ENCODE data around the gene CRY1. TPM values are rescaled to one million over a fixed set of nuclear protein-coding genes. Genes with fewer than 3 reads are reported as not detected.

CRY1 gene
- total RNA-seq, 1 donor from 2014 or later: 26.8 TPM

DNA sequence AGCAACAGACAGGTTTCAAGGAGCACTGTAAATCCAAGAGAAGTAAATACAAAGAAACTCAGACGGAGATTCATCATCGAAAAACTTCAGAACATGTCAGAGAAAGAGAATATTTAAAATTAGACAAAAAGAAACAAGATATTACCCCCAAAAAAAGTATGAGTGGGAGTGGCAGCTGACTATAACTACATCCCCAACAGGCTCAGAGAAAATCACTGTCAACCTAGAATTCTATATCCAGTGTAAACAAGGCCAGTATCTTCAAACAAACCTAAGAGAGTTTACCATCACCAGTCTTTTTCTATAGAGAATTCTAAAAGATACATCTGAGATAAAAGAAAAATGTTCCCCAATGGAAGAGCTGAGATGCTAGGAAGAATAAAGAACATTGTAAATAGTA is 39.6 kb downstream of the CRY1 start:
- no peak overlapping the region for H3K4me3 ChIP-seq (ENCODE audit: low read depth, low read length)
- TF ChIP-seq, protein P1, sequence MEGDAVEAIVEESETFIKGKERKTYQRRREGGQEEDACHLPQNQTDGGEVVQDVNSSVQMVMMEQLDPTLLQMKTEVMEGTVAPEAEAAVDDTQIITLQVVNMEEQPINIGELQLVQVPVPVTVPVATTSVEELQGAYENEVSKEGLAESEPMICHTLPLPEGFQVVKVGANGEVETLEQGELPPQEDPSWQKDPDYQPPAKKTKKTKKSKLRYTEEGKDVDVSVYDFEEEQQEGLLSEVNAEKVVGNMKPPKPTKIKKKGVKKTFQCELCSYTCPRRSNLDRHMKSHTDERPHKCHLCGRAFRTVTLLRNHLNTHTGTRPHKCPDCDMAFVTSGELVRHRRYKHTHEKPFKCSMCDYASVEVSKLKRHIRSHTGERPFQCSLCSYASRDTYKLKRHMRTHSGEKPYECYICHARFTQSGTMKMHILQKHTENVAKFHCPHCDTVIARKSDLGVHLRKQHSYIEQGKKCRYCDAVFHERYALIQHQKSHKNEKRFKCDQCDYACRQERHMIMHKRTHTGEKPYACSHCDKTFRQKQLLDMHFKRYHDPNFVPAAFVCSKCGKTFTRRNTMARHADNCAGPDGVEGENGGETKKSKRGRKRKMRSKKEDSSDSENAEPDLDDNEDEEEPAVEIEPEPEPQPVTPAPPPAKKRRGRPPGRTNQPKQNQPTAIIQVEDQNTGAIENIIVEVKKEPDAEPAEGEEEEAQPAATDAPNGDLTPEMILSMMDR (conservative IDR thresholded peaks at IDR 0.05; ENCODE audit: low read depth, low read length): no peak

DNA sequence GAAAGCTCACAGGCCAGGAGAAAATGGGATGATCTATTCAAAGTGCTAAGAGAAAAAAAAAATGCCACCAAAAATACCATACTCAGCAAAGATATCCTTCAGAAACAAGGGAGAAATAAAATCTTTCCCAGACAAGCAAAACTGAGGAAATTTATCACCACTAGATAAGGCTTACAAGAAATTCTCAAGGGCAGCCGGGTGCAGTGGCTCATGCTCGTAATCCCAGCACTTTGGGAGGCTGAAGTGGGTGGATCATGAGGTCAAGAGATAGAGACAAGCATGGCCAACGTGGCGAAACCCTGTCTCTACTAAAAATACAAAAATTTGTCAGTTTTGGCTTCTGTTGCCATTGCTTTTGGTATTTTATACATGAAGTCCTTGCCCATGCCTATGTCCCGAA is 48.2 kb downstream of the CRY1 start:
- no peak overlapping the region for H3K4me3 ChIP-seq (ENCODE audit: low read depth, low read length)
- TF ChIP-seq, protein P1 (conservative IDR thresholded peaks at IDR 0.05; ENCODE audit: low read depth, low read length): no peak
- no peak for DNase-seq (ENCODE audit: low read depth)

More for the DNA sequence above, 39.6 kb downstream of the CRY1 start:
- DNase-seq (ENCODE audit: low read depth): no peak

DNA sequence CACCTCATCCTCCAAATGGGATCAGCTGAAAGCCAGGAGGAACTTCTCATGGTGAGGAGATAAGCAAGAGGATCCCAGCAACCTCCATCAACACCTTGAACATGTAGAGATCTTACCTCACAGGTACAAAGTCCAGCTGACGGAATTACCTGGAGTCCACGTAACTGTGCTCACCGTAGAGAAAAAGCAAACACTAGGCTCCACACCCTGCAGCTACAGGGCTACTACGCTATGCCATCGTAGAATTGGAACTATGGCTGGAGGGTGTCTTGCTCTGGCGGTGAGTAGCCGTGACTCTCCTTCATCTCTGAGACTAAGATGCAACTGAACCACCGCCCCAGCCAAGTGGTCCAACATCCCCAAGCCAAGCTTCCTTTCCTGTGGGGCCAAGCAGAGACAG is 50.5 kb downstream of the CRY1 start:
- no peak overlapping the region for H3K4me3 ChIP-seq (ENCODE audit: low read depth, low read length)
- TF ChIP-seq, protein P1 (conservative IDR thresholded peaks at IDR 0.05; ENCODE audit: low read depth, low read length): no peak
- no peak for DNase-seq (ENCODE audit: low read depth)

DNA sequence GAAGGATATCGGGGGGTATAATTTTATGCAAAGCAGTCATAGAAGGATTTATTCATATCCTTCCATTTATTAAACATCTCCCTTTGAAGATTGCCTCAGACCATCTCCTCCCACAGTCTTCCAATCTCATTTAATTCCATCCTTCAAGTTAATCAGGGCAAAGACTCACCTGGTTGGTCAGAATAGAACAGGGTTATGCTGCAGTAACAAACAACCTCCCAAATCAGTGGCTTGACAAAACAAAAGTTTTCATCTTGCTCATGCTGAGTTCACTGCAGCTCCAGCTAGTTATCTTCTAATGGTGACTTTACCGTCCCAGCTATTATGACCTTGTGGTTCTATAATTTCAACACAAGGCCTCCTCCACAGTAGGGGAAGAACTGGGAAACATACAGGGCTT is 57.6 kb downstream of the CRY1 start:
- no peak overlapping the region for H3K4me3 ChIP-seq (ENCODE audit: low read depth, low read length)
- no peak for DNase-seq (ENCODE audit: low read depth)
- TF ChIP-seq, protein P1 (conservative IDR thresholded peaks at IDR 0.05; ENCODE audit: low read depth, low read length): no peak

DNA sequence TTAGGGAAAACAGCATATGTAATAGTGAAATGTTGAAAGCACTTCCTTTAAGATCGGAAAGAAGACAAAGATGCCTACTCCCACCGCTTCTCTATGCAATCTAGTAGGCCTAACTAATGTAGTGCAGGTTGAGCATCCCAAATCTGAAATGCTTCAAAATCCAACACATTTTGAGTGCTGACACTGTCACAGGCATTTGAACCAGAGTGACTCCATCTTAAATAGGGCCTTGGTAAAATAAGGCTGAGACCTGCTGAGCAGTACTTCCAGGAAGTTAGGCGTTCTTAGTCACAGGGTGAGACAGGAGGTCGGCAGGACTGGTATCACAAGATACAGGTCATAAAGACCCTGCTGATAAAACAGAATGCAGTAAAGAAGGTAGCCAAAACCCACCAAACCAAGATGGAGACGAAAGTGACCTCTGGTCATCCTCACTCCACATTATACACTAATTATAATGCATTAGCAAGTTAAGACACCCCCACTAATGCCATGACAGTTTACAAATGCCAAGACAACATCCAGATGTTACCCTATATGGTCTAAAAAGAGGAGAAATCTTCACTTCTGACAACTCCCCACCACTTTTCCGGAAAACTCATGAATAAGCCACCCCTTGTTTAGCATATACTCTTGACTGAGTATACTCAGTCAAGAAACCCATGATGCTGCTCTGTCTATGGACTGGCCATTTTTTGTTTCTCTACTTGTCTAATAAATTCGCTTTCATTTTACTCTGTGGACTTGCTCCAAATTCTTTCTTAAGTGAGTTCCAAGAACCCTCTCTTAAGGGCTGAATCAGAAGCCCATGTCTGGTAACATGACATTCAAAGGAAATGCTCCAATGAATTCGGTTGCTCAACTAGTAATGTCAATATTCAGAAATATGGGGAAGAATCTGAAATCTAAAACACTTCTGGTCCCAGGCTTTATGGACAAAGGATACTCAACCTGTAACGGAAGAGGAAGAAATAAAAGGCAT is 59.3 kb downstream of the CRY1 start:
- DNase-seq (ENCODE audit: low read depth): no peak
- TF ChIP-seq, protein P1 (conservative IDR thresholded peaks at IDR 0.05; ENCODE audit: low read depth, low read length): no peak
- no peak overlapping the region for H3K4me3 ChIP-seq (ENCODE audit: low read depth, low read length)

DNA sequence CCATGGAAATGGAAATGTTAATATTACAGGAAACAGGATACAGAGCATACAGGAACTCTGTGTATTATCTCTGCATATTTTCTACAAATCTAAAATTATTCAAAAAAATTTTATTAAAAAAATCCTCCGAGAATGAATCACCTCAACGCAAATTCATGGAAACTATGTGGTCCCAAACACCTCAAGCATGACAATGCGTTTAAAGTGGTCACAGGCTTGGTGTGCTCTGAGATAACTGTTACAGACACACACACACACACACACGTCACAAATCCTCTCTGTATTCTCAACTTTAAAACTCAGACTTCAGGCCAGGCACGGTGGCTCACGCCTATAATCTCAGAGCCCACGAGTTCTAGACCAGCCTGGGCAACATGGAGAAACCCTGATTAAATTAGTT is 61.1 kb downstream of the CRY1 start:
- TF ChIP-seq, protein P1 (conservative IDR thresholded peaks at IDR 0.05; ENCODE audit: low read depth, low read length): no peak
- no peak overlapping the region for H3K4me3 ChIP-seq (ENCODE audit: low read depth, low read length)
- DNase-seq (ENCODE audit: low read depth): no peak

Measured in epithelial cell of proximal tubule (primary cell).